Endothelial cell of umbilical vein (primary cell): ENCODE data around the gene CHTOP. TPM values are rescaled to one million over a fixed set of nuclear protein-coding genes. Genes with fewer than 3 reads are reported as not detected.
A peak's percentile ranks its signal among the peaks of the same experiment; 100 is the strongest.

Experiments used
- BruUV-seq: library from RNA; stranded (reverse); fragments of 400-500 nt; replicated peaks from 2 replicates; lab custom pipeline; 2021; lab: Mats Ljungman, UMichigan
- CTCF ChIA-PET: fragments of 300-600, 350-600 bp; sonication (Branson Sonifier 250); formaldehyde crosslinking; loops from one replicate; lab custom pipeline; 2021; ENCODE audit warnings: antibody characterized with exemption, inconsistent platforms; lab: Charles Lee
- POLR2A ChIA-PET: fragments of 300-600, 350-600 bp; sonication (Branson Sonifier 250); formaldehyde crosslinking; loops from one replicate; lab custom pipeline; 2021; ENCODE audit warnings: antibody characterized with exemption, inconsistent platforms; lab: Charles Lee
- DNase-seq: peaks from one replicate; pipeline ENCODE4 v3.0.0-alpha.2; 2011; ENCODE audit warnings: low read depth, low spot score
- FAIRE-seq: peaks from 2 replicates; lab custom pipeline; 2011; peaks lifted over from hg19 to GRCh38; lab: Jason Lieb, UNC
- H2AFZ ChIP-seq: 2 replicates; pipeline ENCODE4 v1.6.0; 2012; ENCODE audit warnings: low read depth, low read length, control low read depth, inconsistent platforms
- H3K27ac ChIP-seq: 2 replicates; pipeline ENCODE4 v1.5.1; 2011; ENCODE audit warnings: low read depth, mild to moderate bottlenecking, control low read depth, low read length, moderate library complexity; ENCODE audit not compliant: insufficient read depth
- H3K27me3 ChIP-seq, 2 experiments: 2 replicates each; pipeline versions ENCODE4 v1.6.0 to v1.6.1; 2011; ENCODE audit warnings: low read length in 2 of 2, mixed read lengths in 1 of 2; ENCODE audit not compliant: control insufficient read depth in 2 of 2, insufficient read depth in 2 of 2
- H3K36me3 ChIP-seq, 2 experiments: 2 replicates in 1 of 2; 3 replicates in 1 of 2; pipeline ENCODE4 v1.5.1; 2011; ENCODE audit warnings: low read length in 2 of 2, mild to moderate bottlenecking in 1 of 2, moderate library complexity in 1 of 2; ENCODE audit not compliant: control insufficient read depth in 2 of 2, insufficient read depth in 2 of 2; ENCODE audit errors: extremely low read depth in 1 of 2
- H3K4me1 ChIP-seq: 3 replicates; pipeline ENCODE4 v1.5.1; 2011; ENCODE audit warnings: mild to moderate bottlenecking, low read length; ENCODE audit not compliant: control insufficient read depth, insufficient read depth; ENCODE audit errors: extremely low read depth
- H3K4me2 ChIP-seq: 2 replicates; pipeline ENCODE4 v1.6.1; 2011; ENCODE audit warnings: low read length, control low read depth, mixed read lengths; ENCODE audit not compliant: insufficient read depth
- H3K4me3 ChIP-seq, 3 experiments: fragments of 200-600 bp in 1 of 3; sonication (generic), shearing (Covaris generic) in 1 of 3; replicated peaks in 1 of 3; 2 replicates each; pipeline ENCODE4 v1.5.1; 2011 to 2016; ENCODE audit warnings: control low read depth in 3 of 3, low read length in 3 of 3, mild to moderate bottlenecking in 2 of 3, inconsistent platforms in 1 of 3, low read depth in 1 of 3, moderate library complexity in 1 of 3; ENCODE audit not compliant: insufficient read depth in 1 of 3
- H3K79me2 ChIP-seq: 2 replicates; pipeline ENCODE4 v1.6.0; 2012; ENCODE audit warnings: low read length, inconsistent platforms; ENCODE audit not compliant: control insufficient read depth, insufficient read depth
- H3K9ac ChIP-seq: replicated peaks from 2 replicates; pipeline ENCODE3; 2011; ENCODE audit warnings: low read length, control low read depth; ENCODE audit not compliant: insufficient read depth; ENCODE audit errors: extremely low read depth
- H3K9me1 ChIP-seq: replicated peaks from 3 replicates; pipeline ENCODE4 v1.6.0; 2011; ENCODE audit warnings: mild to moderate bottlenecking, low read length; ENCODE audit not compliant: control insufficient read depth, insufficient read depth; ENCODE audit errors: extremely low read depth
- H3K9me3 ChIP-seq: replicated peaks from 2 replicates; pipeline ENCODE4 v1.5.1; 2012; ENCODE audit warnings: low read length, inconsistent platforms; ENCODE audit not compliant: control insufficient read depth, insufficient read depth
- H4K20me1 ChIP-seq: replicated peaks from 2 replicates; pipeline ENCODE3; 2011; ENCODE audit warnings: mild to moderate bottlenecking, low read length; ENCODE audit not compliant: control insufficient read depth, insufficient read depth; ENCODE audit errors: extremely low read depth
- CTCF ChIP-seq, 2 donors: IDR thresholded peaks; 1 replicate in 1 of 2; 2 replicates in 1 of 2; pipeline ENCODE4 v1.5.1; 2011; ENCODE audit warnings: low read length in 2 of 2, mild to moderate bottlenecking in 2 of 2, moderate library complexity in 2 of 2, control low read depth in 1 of 2, inconsistent platforms in 1 of 2, low read depth in 1 of 2; ENCODE audit not compliant: insufficient read depth in 1 of 2; ENCODE audit errors: extremely low read depth in 1 of 2
- EZH2 ChIP-seq: IDR thresholded peaks from 2 replicates; pipeline ENCODE4 v1.6.1; 2012; ENCODE audit warnings: borderline replicate concordance, low read depth, mild to moderate bottlenecking, moderate library complexity, low read length, inconsistent platforms; ENCODE audit not compliant: severe bottlenecking
- FOS ChIP-seq: IDR thresholded peaks from 2 replicates; pipeline ENCODE4 v1.6.1; 2011; ENCODE audit warnings: mild to moderate bottlenecking, low read length, moderate library complexity, borderline replicate concordance; ENCODE audit not compliant: insufficient read depth
- GATA2 ChIP-seq: IDR thresholded peaks from 2 replicates; pipeline ENCODE4 v1.7.0; 2011; ENCODE audit warnings: low read depth, mild to moderate bottlenecking, moderate library complexity, mixed read lengths, low read length; ENCODE audit not compliant: insufficient read length, insufficient read depth
- JUN ChIP-seq: IDR thresholded peaks from 2 replicates; pipeline ENCODE4 v1.6.1; 2011; ENCODE audit warnings: borderline replicate concordance, low read depth; ENCODE audit not compliant: insufficient read length, insufficient read depth
- MAX ChIP-seq: IDR thresholded peaks from 2 replicates; pipeline ENCODE4 v1.6.1; 2011; ENCODE audit not compliant: insufficient read depth, insufficient read length
- MYC ChIP-seq: IDR thresholded peaks from one replicate; pipeline ENCODE4 v1.6.1; 2011; ENCODE audit warnings: mild to moderate bottlenecking, low read depth, low read length
- POLR2A ChIP-seq: IDR thresholded peaks from 2 replicates; pipeline ENCODE4 v1.6.1; 2012; ENCODE audit warnings: low read depth, mild to moderate bottlenecking, control low read depth, low read length
- POLR2AphosphoS5 ChIP-seq: IDR thresholded peaks from 2 replicates; pipeline ENCODE4 v1.6.1; 2012; ENCODE audit warnings: low read depth, mild to moderate bottlenecking, control low read depth, low read length, moderate library complexity; ENCODE audit not compliant: insufficient read depth
- dilution Hi-C: fragments of 300-500 bp; cut with MboI; formaldehyde crosslinking; loops from one replicate; pipeline ENCODE4 v1.15.0; 2019; ENCODE audit warnings: low sequenced_read_pairs; ENCODE audit not compliant: extremely low pct_ligation_motif_present
- intact Hi-C: fragments of 100-400 bp; cut with micrococcal nuclease; formaldehyde crosslinking; loops from one replicate; pipeline ENCODE4 v1.10.0; 2022
- polyA plus RNA-seq, 4 experiments: library from polyadenylated mRNA; depleted of rRNA in 3 of 4; stranded (reverse) in 3 of 4; unstranded in 1 of 4; fragments of >200 nt; gene quantifications; 2 replicates each; pipeline versions ENCODE4 v1.2.1 to v1.2.3, GENCODE V29; 2011 to 2012; ENCODE audit warnings: missing spikeins in 1 of 4
- total RNA-seq: library from RNA; stranded (reverse); gene quantifications from 2 replicates; pipeline ENCODE4 v1.2.3, GENCODE V29; 2021

Gene CHTOP
- total and polyA plus RNA-seq, 2 donors (not counting 3 experiments of a cell fraction or from before 2014, with no cell fraction given), result 62.0 to 74.4 TPM

- CTCF ChIA-PET, result interaction anchor here (1.0 to 2.2 kb wide), 5 partner anchors 15 to 148 kb away, joined by 3 to 13 read pairs (median 4); partner anchors contain the start of gene S100A13
- dilution Hi-C loops, result no loop called here
- BruUV-seq, result TSS peak; percentile 66
Measured at GRCh38 chr1:153659175-153659534, 25.3 kb downstream of the CHTOP start.

More at GRCh38 chr1:153659175-153659534, 25.3 kb downstream of the CHTOP start:
- Histone ChIP-seq H3K79me2 (peaks cover 13% of the 10 kb centered on the region), H3K4me3 (peak overlapping the region; percentile 79 to 91 (median 83)), H3K9ac (peak overlapping the region; percentile 77), H3K9me1 (no peaks in the 10 kb centered on the region), H2AFZ (peak overlapping the region; percentile 86), H3K4me1 (peaks cover 7% of the 10 kb centered on the region), H3K27ac (peak overlapping the region; percentile 64), H3K9me3 (no peaks in the 10 kb centered on the region), H3K4me2 (peak overlapping the region; percentile 90), H4K20me1 (no peaks in the 10 kb centered on the region), H3K27me3 (no peaks in the 10 kb centered on the region), H3K36me3 (peaks cover 17 to 20% of the 10 kb centered on the region in 2 experiments)
- intact Hi-C loops, result loop anchor here (2.0 kb wide), 1 partner anchor 24 kb away; the partner anchor contains the start of gene CHTOP
- FAIRE-seq, result no peak
- TF ChIP-seq POLR2AphosphoS5, result no peak
- TF ChIP-seq MAX, result no peak
- TF ChIP-seq POLR2A, result no peak
- no peak for TF ChIP-seq JUN
- TF ChIP-seq CTCF (IDR thresholded peaks at IDR 0.05; ENCODE audit: extremely low read depth in 1 of 2, insufficient read depth in 1 of 2, low read depth in 1 of 2, low read length in 2 of 2), result no peak
- TF ChIP-seq EZH2, result no peak
- no peak for TF ChIP-seq FOS
- TF ChIP-seq GATA2, result no peak
- no peak for TF ChIP-seq MYC
- no peak for DNase-seq
- POLR2A ChIA-PET, result interaction anchor here (1.3 kb wide), 2 partner anchors 11 to 26 kb away, joined by 3 to 4 read pairs; partner anchors contain the start of gene CHTOP
